Duodenal mucosa (tissue), 2 donors: ENCODE results near the gene ZSCAN12.
A peak's percentile ranks its signal among the peaks of the same experiment; 100 is the strongest.

Source experiments
- H3K27ac ChIP-seq: one replicate; pipeline ENCODE4 v1.7.0; 2013; ENCODE audit warnings: low read depth, low read length
- H3K27me3 ChIP-seq, 2 donors: one replicate each; pipeline ENCODE4 v1.7.0; 2013; ENCODE audit warnings: low read length in 2 of 2, control low read depth in 1 of 2; ENCODE audit not compliant: insufficient read depth in 2 of 2, control insufficient read depth in 1 of 2
- H3K36me3 ChIP-seq, 2 donors: one replicate each; pipeline ENCODE4 v1.7.0; 2013; ENCODE audit warnings: low read length in 2 of 2, control low read depth in 1 of 2; ENCODE audit not compliant: insufficient read depth in 2 of 2, control insufficient read depth in 1 of 2
- H3K4me1 ChIP-seq, 2 donors: one replicate each; pipeline ENCODE4 v1.7.0; 2013; ENCODE audit warnings: low read length in 2 of 2, control low read depth in 1 of 2; ENCODE audit not compliant: insufficient read depth in 2 of 2, control insufficient read depth in 1 of 2
- H3K4me3 ChIP-seq, 2 donors: one replicate each; pipeline ENCODE4 v1.7.0; 2013; ENCODE audit warnings: low read length in 2 of 2, low read depth in 1 of 2
- H3K9ac ChIP-seq, 2 donors: one replicate each; pipeline ENCODE4 v1.7.0; 2013; ENCODE audit warnings: low read length in 2 of 2, low read depth in 1 of 2
- H3K9me3 ChIP-seq, 2 donors: one replicate each; pipeline ENCODE4 v1.7.0; 2013; ENCODE audit warnings: low read length in 2 of 2, control low read depth in 1 of 2; ENCODE audit not compliant: control insufficient read depth in 1 of 2

ZSCAN12 gene

DNA sequence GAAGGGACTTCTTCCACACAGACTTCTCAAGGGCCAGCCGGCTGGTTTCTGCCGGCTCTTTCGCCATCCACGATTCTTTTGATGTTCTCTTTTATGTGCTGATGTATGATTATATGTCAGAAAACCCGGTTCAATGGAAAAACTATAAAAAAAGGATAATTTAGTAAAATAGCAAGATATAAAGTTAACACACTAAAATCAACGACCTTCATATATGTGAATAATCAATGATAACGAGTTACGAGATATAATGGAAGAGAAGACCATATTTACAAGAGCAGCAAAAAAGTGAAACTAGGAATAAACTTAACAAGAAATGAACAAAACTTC, 540 bp upstream of the ZSCAN12 start:
- peaks cover 4 to 10% of the 10 kb centered on the region in 2 donors for H3K4me1 ChIP-seq
- H3K36me3 ChIP-seq, result no peaks in the 10 kb centered on the region
- peak overlapping the region; percentile 65 to 95 for H3K9ac ChIP-seq
- peak overlapping the region; percentile 88 to 96 for H3K4me3 ChIP-seq
- no peaks in the 10 kb centered on the region for H3K9me3 ChIP-seq
- H3K27ac ChIP-seq, result no peak overlapping the region
- H3K27me3 ChIP-seq, result peaks cover 0 to 2% of the 10 kb centered on the region in 2 donors

DNA sequence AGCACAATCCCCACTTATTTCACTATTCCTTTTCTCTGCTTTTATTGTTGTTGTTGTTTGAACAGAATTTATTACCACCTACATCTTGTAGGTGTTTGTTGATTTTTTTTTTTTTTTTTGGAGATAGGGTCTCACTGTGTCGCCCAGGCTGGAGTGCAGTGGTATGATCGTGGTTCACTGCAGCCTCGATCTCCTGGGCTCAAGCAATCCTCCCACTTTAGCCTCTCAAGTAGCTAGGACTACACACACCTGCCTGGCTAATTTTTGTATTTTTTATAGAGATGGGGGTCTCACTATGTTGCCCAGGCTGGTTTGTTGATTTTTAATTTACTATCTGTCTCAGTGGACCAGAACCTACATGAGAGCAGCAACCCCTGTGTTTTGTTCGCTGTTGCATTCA, 3.6 kb downstream of the ZSCAN12 start:
- H3K27me3 ChIP-seq, result no peaks in the 10 kb centered on the region
- H3K4me3 ChIP-seq, result no peak overlapping the region
- H3K4me1 ChIP-seq, result peaks cover 4 to 10% of the 10 kb centered on the region in 2 donors
- H3K36me3 ChIP-seq, result peaks cover 12 to 14% of the 10 kb centered on the region in 2 donors
- H3K27ac ChIP-seq, result no peak overlapping the region
- no peaks in the 10 kb centered on the region for H3K9me3 ChIP-seq
- H3K9ac ChIP-seq, result no peak overlapping the region

DNA sequence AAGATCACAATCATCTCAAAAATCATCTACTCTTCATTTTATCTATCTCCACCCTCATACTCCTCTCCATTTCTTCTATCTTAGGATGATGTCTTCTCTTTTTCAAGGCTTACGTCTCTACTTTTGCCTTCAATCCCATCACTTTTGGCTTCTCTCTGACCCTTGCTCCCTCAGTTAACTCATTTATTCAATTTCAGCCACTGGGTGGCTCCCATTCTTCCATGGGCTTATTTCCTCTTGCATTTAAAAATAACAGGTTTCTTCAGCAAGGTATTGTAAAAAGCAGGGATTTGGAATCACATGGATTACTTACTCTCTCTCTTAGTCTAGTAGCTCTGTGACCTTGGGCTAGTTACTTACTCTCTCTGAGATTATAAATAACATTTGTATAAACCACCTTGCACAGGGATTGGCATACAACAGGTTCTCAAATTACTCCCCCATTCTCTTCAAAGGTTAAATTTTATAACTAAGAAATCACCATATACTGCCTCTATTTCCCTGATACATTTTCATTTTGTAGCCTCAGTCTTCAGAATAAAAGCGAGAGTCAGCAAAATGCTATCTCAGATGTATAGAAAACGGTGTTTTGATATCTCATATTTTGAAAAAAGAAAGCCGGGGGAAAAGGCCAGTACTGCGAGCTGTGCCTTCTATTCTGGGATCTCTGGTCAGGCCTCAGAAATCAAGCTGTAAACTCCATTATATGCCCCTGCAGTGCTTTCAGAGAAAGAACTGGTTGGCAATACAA, 5.5 kb downstream of the ZSCAN12 start:
- H3K27ac ChIP-seq, result no peak overlapping the region
- peaks cover 4 to 6% of the 10 kb centered on the region in 2 donors for H3K4me1 ChIP-seq
- no peak overlapping the region for H3K9ac ChIP-seq
- H3K9me3 ChIP-seq, result no peaks in the 10 kb centered on the region
- H3K36me3 ChIP-seq, result peaks cover 24 to 33% of the 10 kb centered on the region in 2 donors
- no peaks in the 10 kb centered on the region for H3K27me3 ChIP-seq
- no peak overlapping the region for H3K4me3 ChIP-seq

DNA sequence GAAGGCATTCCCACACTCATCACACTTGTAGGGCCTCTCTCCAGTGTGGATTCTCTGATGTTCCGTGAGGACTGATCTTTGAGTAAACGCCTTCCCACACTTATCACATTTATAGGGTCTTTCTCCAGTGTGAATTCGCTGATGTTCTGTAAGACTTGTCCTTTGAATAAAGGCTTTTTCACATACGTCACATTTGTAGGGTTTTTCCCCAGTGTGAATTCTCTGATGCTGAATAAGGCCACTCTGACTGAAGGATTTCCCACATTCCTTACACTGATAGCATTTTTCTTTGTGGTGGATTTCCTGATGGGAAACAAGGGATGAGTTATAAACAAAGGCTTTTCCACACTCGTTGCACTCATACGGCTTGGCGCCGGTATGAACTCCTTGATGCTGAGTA, 8.9 kb downstream of the ZSCAN12 start:
- Histone ChIP-seq H3K36me3 (peaks cover 28 to 35% of the 10 kb centered on the region in 2 donors), H3K4me3 (no peak overlapping the region), H3K9me3 (no peaks in the 10 kb centered on the region), H3K9ac (no peak overlapping the region), H3K27ac (no peak overlapping the region), H3K4me1 (no peaks in the 10 kb centered on the region), H3K27me3 (no peaks in the 10 kb centered on the region)

DNA sequence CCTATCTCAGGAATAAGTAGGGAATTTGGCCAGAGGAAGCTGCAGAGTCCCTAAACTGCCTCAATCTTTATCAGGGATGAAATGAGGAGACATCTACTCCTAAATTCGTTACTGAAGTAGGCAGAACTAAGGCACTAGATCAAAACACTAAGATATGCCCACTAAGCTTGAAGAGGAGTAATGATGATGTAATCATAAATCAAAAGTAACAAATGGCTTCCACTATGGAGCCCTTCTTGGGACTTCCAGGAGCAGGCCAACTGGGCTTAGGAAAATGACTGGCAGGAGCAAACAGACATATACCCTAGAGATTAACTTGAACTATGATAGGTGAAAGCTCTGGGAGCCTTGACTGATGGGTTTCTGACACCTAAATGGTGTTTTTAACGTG, 15.4 kb downstream of the ZSCAN12 start:
- H3K9ac ChIP-seq, result no peak overlapping the region
- H3K4me1 ChIP-seq, result peaks cover 0 to 6% of the 10 kb centered on the region in 2 donors
- no peak overlapping the region for H3K4me3 ChIP-seq
- no peaks in the 10 kb centered on the region for H3K27me3 ChIP-seq
- H3K36me3 ChIP-seq, result peaks cover 4 to 16% of the 10 kb centered on the region in 2 donors
- no peaks in the 10 kb centered on the region for H3K9me3 ChIP-seq
- no peak overlapping the region for H3K27ac ChIP-seq

DNA sequence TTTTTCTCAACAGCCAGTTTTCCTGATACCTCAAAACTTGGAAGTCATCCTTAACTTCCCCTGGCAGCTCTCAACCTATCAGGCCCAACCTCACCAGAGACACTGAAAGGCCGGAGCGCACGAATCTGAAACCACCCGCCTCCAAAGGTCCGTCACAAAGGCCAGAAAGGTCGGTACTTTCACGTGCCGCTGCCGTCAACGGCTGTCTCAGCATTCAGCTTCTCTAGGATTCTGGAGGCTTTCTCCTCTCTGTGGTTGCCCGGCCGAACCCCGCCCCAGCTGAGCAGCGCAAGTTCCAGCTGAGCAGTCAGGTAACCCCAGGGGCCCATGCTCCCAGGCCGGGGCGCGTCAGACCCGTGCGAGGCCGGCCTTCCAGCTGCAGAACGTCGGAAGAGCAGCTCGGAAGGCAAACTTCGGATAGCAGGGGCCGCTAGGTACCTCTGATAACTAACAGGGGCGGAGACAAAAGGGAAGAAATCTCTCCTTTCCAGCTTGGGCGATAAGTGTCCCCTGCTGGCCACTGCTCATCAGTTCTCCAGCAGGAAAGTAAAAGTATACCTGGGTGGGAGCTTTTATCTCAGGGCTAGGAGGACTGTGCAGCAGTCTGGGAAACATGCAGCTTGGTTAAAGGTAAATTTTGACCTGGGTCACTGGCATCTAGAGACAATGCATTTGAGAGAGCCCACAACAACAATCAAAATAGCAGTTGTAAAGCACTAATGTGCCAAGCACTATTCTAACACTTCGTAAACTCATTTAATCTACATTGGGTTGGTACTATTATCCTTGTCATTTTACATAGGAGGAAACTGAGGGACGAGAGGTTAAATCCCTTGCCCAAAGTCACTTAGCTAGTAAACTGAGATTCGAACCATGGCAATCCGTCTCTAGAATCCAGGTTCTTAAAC, 16.1 kb downstream of the ZSCAN12 start:
- H3K27me3 ChIP-seq, result no peaks in the 10 kb centered on the region
- H3K4me1 ChIP-seq, result peaks cover 0 to 6% of the 10 kb centered on the region in 2 donors
- peaks cover 4 to 13% of the 10 kb centered on the region in 2 donors for H3K36me3 ChIP-seq
- peak overlapping the region; percentile 69 to 82 for H3K4me3 ChIP-seq
- peak overlapping the region; percentile 44 for H3K27ac ChIP-seq
- H3K9me3 ChIP-seq, result peaks cover 0 to 2% of the 10 kb centered on the region in 2 donors
- H3K9ac ChIP-seq, result peak overlapping the region; percentile 60 to 71

DNA sequence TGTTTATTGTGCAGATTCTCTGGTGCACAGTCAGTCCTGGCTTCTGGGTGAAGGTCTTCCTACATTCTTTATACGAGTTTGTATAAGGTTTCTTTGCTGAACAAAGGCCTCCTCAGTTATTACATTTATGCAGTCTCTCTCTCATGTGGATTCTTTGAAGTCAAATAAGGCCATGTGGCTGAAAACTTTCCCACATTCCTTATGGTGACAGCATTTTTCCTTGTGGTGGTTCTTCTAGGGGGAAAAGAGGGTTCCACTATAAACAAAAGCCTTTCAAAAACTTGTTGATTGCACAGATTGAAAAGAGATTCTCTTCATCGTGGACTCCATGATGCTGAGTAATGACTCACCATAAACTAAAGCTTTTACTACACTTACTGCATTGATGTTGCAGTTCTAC, 19.2 kb downstream of the ZSCAN12 start:
- H3K9me3 ChIP-seq, result peaks cover 0 to 5% of the 10 kb centered on the region in 2 donors
- H3K27ac ChIP-seq, result no peak overlapping the region
- no peak overlapping the region for H3K9ac ChIP-seq
- peaks cover 0 to 6% of the 10 kb centered on the region in 2 donors for H3K4me1 ChIP-seq
- no peaks in the 10 kb centered on the region for H3K27me3 ChIP-seq
- no peak overlapping the region for H3K4me3 ChIP-seq
- peaks cover 0 to 17% of the 10 kb centered on the region in 2 donors for H3K36me3 ChIP-seq

DNA sequence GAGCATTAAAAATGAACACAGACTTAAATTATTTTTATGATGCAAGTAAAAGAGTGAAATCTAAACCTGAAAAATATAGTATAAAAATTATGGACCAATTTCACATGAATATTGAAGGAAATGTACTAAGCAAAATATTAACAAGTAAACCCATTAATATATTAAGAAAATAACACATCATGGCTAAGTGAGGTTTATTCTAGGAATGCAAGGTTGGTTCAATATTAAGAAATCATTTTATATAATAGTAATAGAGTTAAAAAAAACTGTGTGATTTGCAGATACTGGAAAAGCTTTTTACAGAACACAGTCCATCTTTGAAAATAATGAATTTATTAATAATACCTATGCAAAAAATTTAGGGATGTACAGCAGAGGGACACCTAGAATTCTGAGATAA, 20.9 kb downstream of the ZSCAN12 start:
- H3K9ac ChIP-seq, result no peak overlapping the region
- H3K4me1 ChIP-seq, result peaks cover 0 to 1% of the 10 kb centered on the region in 2 donors
- H3K27ac ChIP-seq, result no peak overlapping the region
- no peaks in the 10 kb centered on the region for H3K27me3 ChIP-seq
- peaks cover 0 to 5% of the 10 kb centered on the region in 2 donors for H3K9me3 ChIP-seq
- H3K4me3 ChIP-seq, result no peak overlapping the region
- H3K36me3 ChIP-seq, result peaks cover 0 to 17% of the 10 kb centered on the region in 2 donors

DNA sequence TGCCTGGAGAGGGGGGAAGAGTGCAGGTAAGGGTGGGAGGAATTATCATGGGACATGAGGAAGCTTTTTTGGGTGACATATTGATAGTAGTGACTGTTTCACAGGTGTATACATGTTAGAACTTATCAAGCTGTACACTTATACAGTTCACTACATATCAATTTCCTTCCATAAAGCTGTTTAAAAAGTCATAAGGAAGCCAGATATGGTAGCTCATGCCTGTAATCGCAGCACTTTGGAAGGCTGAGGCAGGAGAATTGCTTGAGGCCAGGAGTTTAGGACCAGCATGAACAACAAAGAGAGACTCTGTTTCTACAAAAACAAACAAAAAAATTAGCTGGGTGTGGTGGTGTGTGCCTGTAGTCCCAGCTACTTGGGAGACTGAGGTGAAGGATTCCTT, 21.7 kb downstream of the ZSCAN12 start:
- Histone ChIP-seq H3K27me3 (no peaks in the 10 kb centered on the region), H3K9ac (no peak overlapping the region), H3K36me3 (peaks cover 0 to 17% of the 10 kb centered on the region in 2 donors), H3K9me3 (peaks cover 0 to 5% of the 10 kb centered on the region in 2 donors), H3K4me1 (no peaks in the 10 kb centered on the region), H3K4me3 (no peak overlapping the region), H3K27ac (no peak overlapping the region)

DNA sequence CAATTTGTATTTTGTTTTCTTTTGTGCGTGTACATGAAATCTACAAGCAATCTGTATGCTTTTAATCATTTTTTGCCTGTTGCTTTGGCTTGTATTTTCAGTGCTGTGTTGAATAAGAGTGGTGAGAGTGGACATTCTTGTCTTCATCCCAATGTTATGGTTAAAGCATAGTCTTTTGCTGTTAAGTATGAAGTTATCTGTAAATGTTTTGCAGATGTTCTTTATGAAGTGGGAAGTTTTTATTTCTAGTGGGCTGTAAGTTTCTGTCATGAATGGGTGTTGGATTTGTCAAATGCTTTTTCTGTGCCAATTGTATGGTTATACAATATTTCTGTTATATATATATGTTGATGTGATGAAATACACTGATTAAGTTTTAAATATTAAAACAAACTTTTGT, 25.6 kb downstream of the ZSCAN12 start:
- no peak overlapping the region for H3K9ac ChIP-seq
- H3K36me3 ChIP-seq, result peaks cover 0 to 5% of the 10 kb centered on the region in 2 donors
- H3K4me3 ChIP-seq, result no peak overlapping the region
- no peaks in the 10 kb centered on the region for H3K4me1 ChIP-seq
- H3K27me3 ChIP-seq, result no peaks in the 10 kb centered on the region
- peaks cover 0 to 5% of the 10 kb centered on the region in 2 donors for H3K9me3 ChIP-seq
- H3K27ac ChIP-seq, result no peak overlapping the region
